Amniotic stem cell (primary cell): ENCODE data around the gene HTR3B.
"Not testable (repeated sequence)": the region's sequence is repeated elsewhere in the genome, so short reads cannot be mapped to it uniquely, and the experiment has no call there.

Experiments
- DNase-seq: peaks from one replicate; lab custom pipeline; 2025; lab: John Stamatoyannopoulos, UW

HTR3B gene, protein sequence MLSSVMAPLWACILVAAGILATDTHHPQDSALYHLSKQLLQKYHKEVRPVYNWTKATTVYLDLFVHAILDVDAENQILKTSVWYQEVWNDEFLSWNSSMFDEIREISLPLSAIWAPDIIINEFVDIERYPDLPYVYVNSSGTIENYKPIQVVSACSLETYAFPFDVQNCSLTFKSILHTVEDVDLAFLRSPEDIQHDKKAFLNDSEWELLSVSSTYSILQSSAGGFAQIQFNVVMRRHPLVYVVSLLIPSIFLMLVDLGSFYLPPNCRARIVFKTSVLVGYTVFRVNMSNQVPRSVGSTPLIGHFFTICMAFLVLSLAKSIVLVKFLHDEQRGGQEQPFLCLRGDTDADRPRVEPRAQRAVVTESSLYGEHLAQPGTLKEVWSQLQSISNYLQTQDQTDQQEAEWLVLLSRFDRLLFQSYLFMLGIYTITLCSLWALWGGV

GRCh38 chr11:113904379-113905101, at the start of gene HTR3B:
HTR3B (plus strand) TSS chr11:113904796; CDS start chr11:113904934, 138 bp downstream.
- no peak for DNase-seq

- DNase-seq = no peak
Observed at GRCh38 chr11:113855803-113856202, 48.8 kb upstream of the HTR3B start.

DNA sequence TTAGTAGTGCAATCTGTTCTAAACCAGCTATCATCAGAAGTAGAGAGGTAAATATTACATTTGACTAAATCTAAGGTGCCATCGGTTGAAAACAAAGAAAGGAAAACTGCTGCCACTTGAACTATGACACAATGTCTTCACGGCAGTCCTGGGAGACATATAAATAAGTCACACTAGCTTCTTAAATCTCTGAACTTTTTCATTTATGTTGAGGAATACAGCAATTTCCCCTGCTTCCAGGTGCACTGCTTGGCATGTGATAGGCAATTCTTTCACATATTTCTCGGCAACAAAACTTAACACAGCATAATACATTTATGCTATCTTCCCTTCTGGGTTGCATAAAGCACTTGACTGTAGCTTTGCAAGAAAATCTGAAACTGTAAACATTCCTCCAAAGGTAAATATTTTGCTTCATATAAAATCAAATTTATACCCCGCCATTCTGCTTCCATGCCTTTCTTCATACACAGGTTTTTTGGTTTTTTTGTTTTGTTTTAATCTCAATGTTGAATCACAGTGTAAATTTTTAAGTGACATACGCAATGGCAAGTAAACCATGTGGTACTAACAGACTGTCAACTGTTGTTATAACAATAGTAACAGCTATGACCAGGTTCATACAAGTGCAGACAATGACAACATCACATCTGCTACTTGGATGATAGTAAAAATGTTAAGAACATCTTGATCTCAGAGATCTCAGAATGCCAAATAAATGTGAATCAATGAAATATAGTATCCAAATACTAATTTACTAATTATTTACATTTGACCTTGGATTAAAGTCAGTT, 47.4 kb upstream of the HTR3B start:
- no peak for DNase-seq

DNA sequence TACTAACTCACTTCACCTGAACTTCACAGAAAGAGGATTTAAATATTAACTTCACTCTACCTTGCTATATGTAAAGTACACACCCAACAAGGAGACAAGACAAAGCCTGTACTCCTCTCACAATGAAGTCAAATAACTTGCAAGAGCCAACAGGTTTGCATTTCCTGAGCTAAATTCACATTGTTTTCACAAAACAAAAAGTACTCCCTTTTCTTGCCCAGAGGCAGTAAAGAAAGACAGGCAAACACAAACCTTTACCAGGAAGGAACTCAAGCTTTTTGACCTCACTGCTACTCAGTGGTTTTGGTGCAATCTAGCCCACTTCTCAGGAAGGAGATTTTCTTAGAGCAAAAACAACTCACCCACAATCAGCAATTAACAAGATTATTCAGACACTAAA, 44.9 kb upstream of the HTR3B start:
- DNase-seq = no peak

- no peak for DNase-seq
Observed at GRCh38 chr11:113862435-113862834, 42.2 kb upstream of the HTR3B start.

- DNase-seq = no peak
Observed at GRCh38 chr11:113864410-113864809, 40.2 kb upstream of the HTR3B start.

GRCh38 chr11:113865873-113866272, 38.7 kb upstream of the HTR3B start:
- DNase-seq = no peak

DNA sequence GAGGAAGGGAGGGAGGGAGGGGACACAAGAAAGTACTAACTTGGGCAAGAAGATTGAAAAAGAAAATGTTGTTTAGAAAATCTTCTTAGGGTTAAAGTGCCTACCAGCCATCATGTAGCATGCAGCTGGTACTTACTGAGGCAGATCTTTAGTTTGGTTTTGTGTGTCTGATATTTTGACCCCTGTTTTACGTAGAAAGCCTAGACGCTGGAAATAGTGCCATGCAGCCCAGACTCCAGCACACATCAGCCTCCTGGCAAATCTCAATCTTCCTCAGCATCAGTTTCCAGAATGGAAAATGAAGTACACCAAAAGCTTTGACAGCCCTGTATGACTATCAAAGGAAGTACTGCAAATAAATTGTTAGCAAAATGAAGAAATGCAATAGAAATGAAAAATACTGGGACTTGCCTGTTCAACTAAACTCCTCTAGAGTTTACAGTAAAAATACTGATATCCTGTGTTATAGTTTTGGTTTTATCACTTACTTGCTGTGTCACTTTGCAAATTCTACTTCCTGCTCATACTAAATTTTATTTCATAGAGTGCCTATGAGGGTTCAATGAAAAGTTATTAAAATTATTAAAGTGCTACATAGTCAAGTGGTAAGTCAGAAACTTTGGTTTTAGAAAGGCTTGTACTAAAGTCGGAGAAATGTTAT, 36.6 kb upstream of the HTR3B start:
- no peak for DNase-seq

- no peak for DNase-seq
Observed at GRCh38 chr11:113871336-113871735, 33.3 kb upstream of the HTR3B start.

GRCh38 chr11:113873236-113873626, 31.4 kb upstream of the HTR3B start:
- no peak for DNase-seq

DNA sequence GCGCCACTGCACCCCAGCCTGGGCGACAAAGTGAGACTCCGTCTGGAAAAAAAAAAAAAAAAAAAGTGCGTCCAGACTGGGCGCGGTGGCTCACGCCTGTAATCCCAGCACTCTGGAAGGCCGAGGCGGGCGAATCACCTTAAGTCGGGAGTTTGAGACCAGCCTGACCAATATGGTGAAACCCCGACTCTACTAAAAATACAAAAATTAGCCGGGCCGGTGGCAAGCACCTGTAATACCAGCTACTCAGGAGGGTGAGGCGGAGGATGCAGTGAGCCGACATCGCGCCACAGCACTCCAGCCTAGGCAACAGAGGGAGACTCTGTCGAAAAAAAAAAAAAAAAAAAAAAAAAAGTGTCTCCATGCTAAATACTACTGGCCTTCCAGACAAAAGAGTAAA, 30.5 kb upstream of the HTR3B start:
- DNase-seq = no peak

DNA sequence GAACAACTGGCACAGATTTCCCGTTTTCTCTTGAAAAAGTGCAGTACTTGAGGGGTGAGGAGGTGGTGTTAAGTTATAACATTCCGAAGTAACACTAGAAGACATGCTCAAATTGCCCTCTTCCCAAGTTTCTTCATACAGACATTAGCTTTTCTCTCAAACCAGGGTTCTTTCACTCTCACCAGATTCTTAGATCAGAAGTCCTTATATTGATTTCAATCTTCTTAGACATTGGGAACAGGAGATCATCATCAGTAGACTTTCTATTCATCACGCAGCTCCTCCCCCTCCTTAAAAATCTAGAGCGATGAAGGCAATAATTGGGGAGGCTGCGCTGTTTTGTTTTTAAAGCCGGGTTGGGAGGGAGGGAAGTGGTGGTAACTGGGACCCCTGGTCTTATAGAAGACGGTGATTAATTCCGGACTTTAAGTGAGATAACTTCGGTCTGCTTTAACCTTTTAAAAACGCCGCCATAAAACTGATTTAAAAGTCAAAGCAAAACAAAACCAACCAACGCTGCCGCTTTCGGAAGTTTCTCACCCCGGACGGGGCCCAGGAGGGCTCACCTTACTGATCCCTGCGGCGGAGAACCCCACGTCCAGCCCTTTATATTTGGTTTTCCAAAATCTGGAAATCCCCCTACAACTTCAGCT, 29.9 kb upstream of the HTR3B start:
- no peak for DNase-seq

GRCh38 chr11:113875234-113876073, 29.1 kb upstream of the HTR3B start, which contains the start of gene USP28:
USP28 (minus strand) TSS chr11:113875572; CDS start chr11:113875501, 71 bp downstream.
- peak; percentile 91 for DNase-seq

- no peak for DNase-seq
Observed at GRCh38 chr11:113876074-113876797, 28.4 kb upstream of the HTR3B start.

- no peak for DNase-seq
Observed at GRCh38 chr11:113876798-113877669, 27.6 kb upstream of the HTR3B start.

DNA sequence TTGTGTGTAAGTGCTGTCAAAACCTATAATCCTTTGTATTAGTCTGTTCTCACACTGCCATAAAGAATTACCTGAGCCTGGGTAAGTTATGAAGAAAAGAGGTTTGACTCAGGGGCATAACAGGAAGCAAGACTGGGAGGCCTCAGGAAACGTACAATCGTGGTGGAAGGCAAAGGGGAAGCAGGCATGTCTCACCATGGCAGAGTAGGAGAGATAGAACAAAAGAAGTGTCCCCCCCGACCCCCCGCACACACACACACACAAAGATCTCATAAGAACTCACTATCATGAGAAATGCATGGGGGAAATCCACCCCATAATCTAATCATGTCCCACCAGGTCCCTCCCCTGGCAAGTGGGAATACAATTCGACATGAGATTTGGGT, 26.9 kb upstream of the HTR3B start:
- no peak for DNase-seq

GRCh38 chr11:113879446-113879845, 25.1 kb upstream of the HTR3B start:
- not testable (repeated sequence) for DNase-seq

- no peak for DNase-seq
Observed at GRCh38 chr11:113880971-113881370, 23.6 kb upstream of the HTR3B start.

DNA sequence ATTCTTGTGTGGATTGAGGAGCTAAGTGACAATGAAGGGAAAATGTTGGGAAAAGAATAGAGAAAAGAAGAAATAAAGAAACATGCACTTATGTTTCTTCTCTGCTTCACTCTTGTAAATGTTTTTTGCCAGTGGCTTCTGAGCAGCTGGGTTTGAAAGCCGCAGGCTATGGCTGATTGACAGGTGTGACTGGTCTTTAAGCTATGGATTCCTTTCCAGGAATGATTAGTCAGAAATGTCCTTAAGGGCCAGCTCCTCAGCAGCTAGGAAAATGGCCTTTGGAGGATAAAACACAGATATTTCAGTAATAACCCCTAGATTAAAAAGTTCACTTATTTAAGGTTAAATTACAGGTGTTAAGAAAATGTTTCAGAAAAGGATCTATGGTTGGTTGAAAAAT, 22.7 kb upstream of the HTR3B start:
- no peak for DNase-seq
